GM12878 (cell line): ENCODE results near the gene AHR. TPM values are rescaled to one million over a fixed set of nuclear protein-coding genes. Genes with fewer than 3 reads are reported as not detected.
A peak's percentile ranks its signal among the peaks of the same experiment; 100 is the strongest.

Experiments
- ATAC-seq: fragments of 200-7000 bp; cut with Tn5 transposase; 3 replicates; pipeline ENCODE4 v1.9.1; 2020; ENCODE audit warnings: mild to moderate bottlenecking, moderate library complexity
- BruUV-seq: library from RNA; stranded (reverse); fragments of 400-500 nt; replicated peaks from 2 replicates; lab custom pipeline; 2021; lab: Mats Ljungman, UMichigan
- CTCF ChIA-PET: fragments of 300-600 bp; sonication (Branson Sonifier 250); formaldehyde crosslinking; extraction: SDS; loops from one replicate; lab custom pipeline; 2021; ENCODE audit warnings: inconsistent platforms; lab: Yijun Ruan, JAX
- POLR2A ChIA-PET: fragments of 350-600 bp; formaldehyde crosslinking; extraction: SDS; loops from one replicate; lab custom pipeline; 2021; ENCODE audit warnings: inconsistent platforms; lab: Charles Lee
- RAD21 ChIA-PET: fragments of 300-600 bp; sonication (Branson Sonifier 250); formaldehyde crosslinking; loops from one replicate; lab custom pipeline; 2023; ENCODE audit warnings: antibody characterized with exemption; ENCODE audit not compliant: unreplicated experiment; lab: Charles Lee
- SMC1A ChIA-PET: fragments of 300-600 bp; sonication (Branson Sonifier 250); formaldehyde crosslinking; loops from one replicate; lab custom pipeline; 2023; ENCODE audit not compliant: unreplicated experiment, uncharacterized antibody; lab: Charles Lee
- DNase-seq: peaks from one replicate; pipeline ENCODE4 v3.0.0-alpha.2; 2011; ENCODE audit warnings: low read depth, low spot score
- FAIRE-seq: peaks from 3 replicates; lab custom pipeline; 2011; peaks lifted over from hg19 to GRCh38; lab: Jason Lieb, UNC
- H2AFZ ChIP-seq: 2 replicates; pipeline ENCODE4 v1.6.0; 2011; ENCODE audit warnings: low read depth, low read length, control low read depth; ENCODE audit not compliant: control insufficient read depth
- H3K27ac ChIP-seq: 2 replicates; pipeline ENCODE4 v1.5.1; 2011; ENCODE audit warnings: control low read depth; ENCODE audit not compliant: control insufficient read depth, insufficient read depth
- H3K27me3 ChIP-seq, 2 experiments: replicated peaks in 1 of 2; 2 replicates each; pipeline versions ENCODE4 v1.6.0 to v1.6.1; 2011; ENCODE audit warnings: low read length in 1 of 2; ENCODE audit not compliant: control insufficient read depth in 2 of 2, insufficient read depth in 2 of 2
- H3K36me3 ChIP-seq, 2 experiments: 2 replicates each; pipeline ENCODE4 v1.5.1; 2011; ENCODE audit warnings: low read length in 1 of 2; ENCODE audit not compliant: control insufficient read depth in 2 of 2, insufficient read depth in 2 of 2
- H3K4me1 ChIP-seq: 2 replicates; pipeline ENCODE4 v1.6.1; 2011; ENCODE audit warnings: mild to moderate bottlenecking, low read length, moderate library complexity, mixed read lengths; ENCODE audit not compliant: control insufficient read depth, insufficient read depth
- H3K4me2 ChIP-seq: 2 replicates; pipeline ENCODE4 v1.6.0; 2011; ENCODE audit warnings: control low read depth; ENCODE audit not compliant: control insufficient read depth, insufficient read depth
- H3K4me3 ChIP-seq: fragments of 200-600 bp; sonication (generic); 2 replicates; pipeline ENCODE4 v1.5.1; 2016
- H3K79me2 ChIP-seq: 2 replicates; pipeline ENCODE4 v1.6.0; 2011; ENCODE audit warnings: low read length; ENCODE audit not compliant: control insufficient read depth, insufficient read depth
- H3K9ac ChIP-seq: 2 replicates; pipeline ENCODE4 v1.8.0; 2011; ENCODE audit warnings: low read length, control low read depth, mixed read lengths; ENCODE audit not compliant: control insufficient read depth, insufficient read depth
- H3K9me3 ChIP-seq: replicated peaks from 3 replicates; pipeline ENCODE4 v1.5.1; 2011; ENCODE audit warnings: mild to moderate bottlenecking, low read length; ENCODE audit not compliant: control insufficient read depth, insufficient read depth
- H4K20me1 ChIP-seq: 2 replicates; pipeline ENCODE4 v1.6.0; 2011; ENCODE audit not compliant: control insufficient read depth, insufficient read depth
- BHLHE40 ChIP-seq, 2 experiments: fragments of 450-650 bp in 1 of 2; IDR thresholded peaks; 2 replicates each; pipeline ENCODE4 v1.6.1; 2011 to 2017; ENCODE audit warnings: low read depth in 2 of 2, borderline replicate concordance in 1 of 2, improper control_type of control experiment in 1 of 2, low read length in 1 of 2, mild to moderate bottlenecking in 1 of 2
- ESRRA ChIP-seq: IDR thresholded peaks from 2 replicates; pipeline ENCODE4 v1.6.1; 2012; ENCODE audit warnings: mild to moderate bottlenecking, low read length, improper control_type of control experiment
- ETV6 ChIP-seq, 2 experiments: fragments of 450-650 bp in 1 of 2; IDR thresholded peaks in 1 of 2; conservative IDR thresholded peaks in 1 of 2; 2 replicates each; pipeline ENCODE4 v1.6.1; 2014; ENCODE audit warnings: antibody characterized with exemption in 1 of 2, borderline replicate concordance in 1 of 2, low read depth in 1 of 2, mild to moderate bottlenecking in 1 of 2, moderate library complexity in 1 of 2
- FOS ChIP-seq: IDR thresholded peaks from 3 replicates; pipeline ENCODE4 v1.6.1; 2011; ENCODE audit warnings: borderline replicate concordance; ENCODE audit not compliant: insufficient read length; ENCODE audit errors: extremely low read depth
- HSF1 ChIP-seq: fragments of 150-350 bp; IDR thresholded peaks from 2 replicates; pipeline ENCODE4 v1.6.1; 2014; ENCODE audit warnings: mild to moderate bottlenecking, low read depth, low read length
- IKZF1 ChIP-seq: fragments of 450-650 bp; conservative IDR thresholded peaks from 2 replicates; pipeline ENCODE4 v1.6.1; 2017; ENCODE audit warnings: antibody characterized with exemption, mild to moderate bottlenecking
- IRF4 ChIP-seq: IDR thresholded peaks from 2 replicates; pipeline ENCODE4 v1.6.1; 2011; ENCODE audit warnings: low read depth, low read length
- MYC ChIP-seq: IDR thresholded peaks from 2 replicates; pipeline ENCODE4 v1.6.1; 2011; ENCODE audit warnings: mild to moderate bottlenecking, low read length, moderate library complexity, inconsistent platforms; ENCODE audit not compliant: insufficient read depth, insufficient replicate concordance, insufficient read length, severe bottlenecking
- PAX5 ChIP-seq: IDR thresholded peaks from 2 replicates; pipeline ENCODE4 v1.6.1; 2011; ENCODE audit warnings: low read depth, low read length, borderline replicate concordance
- POLR2AphosphoS2 ChIP-seq: IDR thresholded peaks from 2 replicates; pipeline ENCODE4 v1.6.1; 2011; ENCODE audit warnings: low read depth, mild to moderate bottlenecking, low read length, improper control_type of control experiment, moderate library complexity
- TCF3 ChIP-seq: IDR thresholded peaks from 2 replicates; pipeline ENCODE4 v1.6.1; 2012; ENCODE audit warnings: low read depth, mild to moderate bottlenecking, low read length, borderline replicate concordance; ENCODE audit not compliant: insufficient read depth
- USF2 ChIP-seq: IDR thresholded peaks from 2 replicates; pipeline ENCODE4 v1.6.1; 2011; ENCODE audit warnings: low read depth, low read length, improper control_type of control experiment, borderline replicate concordance
- WRNIP1 ChIP-seq: IDR thresholded peaks from 2 replicates; pipeline ENCODE4 v1.6.1; 2011; ENCODE audit warnings: low read depth, low read length, improper control_type of control experiment, borderline replicate concordance
- ZBTB40 ChIP-seq: fragments of 450-650 bp; IDR thresholded peaks from 2 replicates; pipeline ENCODE4 v1.6.1; 2016; ENCODE audit warnings: mild to moderate bottlenecking, moderate library complexity, borderline replicate concordance
- ZSCAN29 ChIP-seq: fragments of 450-650 bp; IDR thresholded peaks from 2 replicates; pipeline ENCODE4 v1.6.1; 2017; ENCODE audit warnings: mild to moderate bottlenecking, moderate library complexity
- WGBS: methylation state at CpG from one replicate; pipeline ENCODE4 v1.1.6; 2016; ENCODE audit warnings: low lambda C conversion rate; ENCODE audit not compliant: insufficient replicate concordance, insufficient coverage; ENCODE audit errors: missing lambda C conversion rate; 5-methylcytosine and 5-hydroxymethylcytosine counted together
- in situ Hi-C: fragments of 300-500 bp; cut with MboI; formaldehyde crosslinking; loops from 9 replicates; pipeline ENCODE4 v1.14.3; 2018; ENCODE audit warnings: mixed read lengths
- intact Hi-C: fragments of 100-400 bp; cut with micrococcal nuclease; formaldehyde crosslinking; loops from one replicate; pipeline ENCODE4 v1.14.2; 2022; ENCODE audit not compliant: unreplicated experiment
- polyA plus RNA-seq, 11 experiments: library from polyadenylated mRNA; depleted of rRNA in 4 of 11; unstranded in 6 of 11; stranded (reverse) in 5 of 11; fragments of >200 nt; fragmentation: Nextera tagmentation in 4 of 11; fragmentation: Illumina TruSeq in 1 of 11; extraction: Ambion mirVana in 4 of 11; extraction: Trizol in 1 of 11; gene quantifications; 1 replicate in 1 of 11; 2 replicates in 10 of 11; pipeline versions ENCODE4 v1.2.1 to v1.2.3, GENCODE V29; 2011 to 2016; ENCODE audit warnings: inconsistent platforms in 2 of 11, missing spikeins in 2 of 11, low read depth in 1 of 11
- total RNA-seq, 4 experiments: library from RNA; depleted of rRNA in 3 of 4; stranded (reverse); fragments of >200 nt in 3 of 4; fragmentation: Illumina TruSeq in 1 of 4; extraction: Trizol in 1 of 4; gene quantifications; 2 replicates each; pipeline versions ENCODE4 v1.2.1 to v1.2.3, GENCODE V29; 2013 to 2021

The AHR gene
- total and polyA plus RNA-seq, 10 of the 15 experiments (the other 5 are each of a cell fraction or from before 2014, with no cell fraction given) = 1.7 to 16.9 (median 4.5) TPM

- H3K27me3 ChIP-seq = no peaks in the 10 kb centered on the region
- peak overlapping the region; percentile 61 for H3K27ac ChIP-seq
- H4K20me1 ChIP-seq = no peaks in the 10 kb centered on the region
- no peaks in the 10 kb centered on the region; the same call in 2 of the 3 replicates for H3K9me3 ChIP-seq
- peaks cover 6% of the 10 kb centered on the region; the same call in 1 of the 2 replicates for H3K4me1 ChIP-seq
- ChIA-PET POLR2A (interaction anchor here (0.6 to 1.8 kb wide), 6 partner anchors 8 to 228 kb away, joined by 3 to 8 read pairs (median 3); no protein-coding TSS in a partner anchor), RAD21 (interaction anchor here (0.9 to 2.9 kb wide), 10 partner anchors 64 to 316 kb away, joined by 3 to 12 read pairs (median 8); no protein-coding TSS in a partner anchor), CTCF (interaction anchor here (0.8 to 5.7 kb wide), 10 partner anchors 8 to 354 kb away, joined by 3 to 24 read pairs (median 4); no protein-coding TSS in a partner anchor), SMC1A (interaction anchor here (0.8 to 2.8 kb wide), 14 partner anchors 7 to 473 kb away, joined by 3 to 17 read pairs (median 4); no protein-coding TSS in a partner anchor)
- peaks cover 38% of the 10 kb centered on the region for H3K79me2 ChIP-seq
- H3K4me3 ChIP-seq = peak overlapping the region; percentile 89
- in situ Hi-C loops = loop anchor here (5.0 kb wide), 1 partner anchor 312 kb away; no protein-coding TSS in a partner anchor
- peak overlapping the region; percentile 89 for H2AFZ ChIP-seq
- DNase-seq (no peak), FAIRE-seq (no peak), ATAC-seq (peak; percentile 57)
- under 1% methylated on average over 65 of the region's 81 CpGs for WGBS
- no peaks in the 10 kb centered on the region for H3K36me3 ChIP-seq
- no TSS peak for BruUV-seq
- intact Hi-C loops = loop anchor here (2.0 to 5.0 kb wide), 3 partner anchors 64 to 140 kb away; no protein-coding TSS in a partner anchor
- H3K4me2 ChIP-seq = peak overlapping the region; percentile 66
- H3K9ac ChIP-seq = peak overlapping the region; percentile 77
- TF ChIP-seq POLR2AphosphoS2 (no peak), MYC (no peak), ETV6 (conservative IDR thresholded peaks at IDR 0.05 in 1 of 2, IDR thresholded peaks at IDR 0.05 in 1 of 2; ENCODE audit: borderline replicate concordance in 1 of 2, low read depth in 1 of 2) (no peak), USF2 (no peak), WRNIP1 (no peak), HSF1 (no peak), BHLHE40 (IDR thresholded peaks at IDR 0.05; ENCODE audit: borderline replicate concordance in 1 of 2, low read depth in 2 of 2, low read length in 1 of 2) (peak; percentile 82 to 93; a peak in 3 of 4 replicates), ZBTB40 (no peak), TCF3 (0 out of 2 replicates have a peak, but pooled peaks have one; percentile 5), PAX5 (no peak), FOS (no peak), ZSCAN29 (peak; percentile 93), ESRRA (no peak), IKZF1 (peak; percentile 91), IRF4 (no peak)
Observed at GRCh38 chr7:17298840-17299482, 509 bp downstream of the AHR start.
